GM13977 (cell line): Measurements from ENCODE around the gene FCMR.
"Not testable (repeated sequence)": the region's sequence is repeated elsewhere in the genome, so short reads cannot be mapped to it uniquely, and the experiment has no call there.

Experiments used
- DNase-seq: peaks from one replicate; pipeline ENCODE4 v3.0.0; 2012; ENCODE audit warnings: low spot score
- CTCF ChIP-seq: IDR thresholded peaks from 2 replicates; pipeline ENCODE4 v1.5.1; 2012; ENCODE audit warnings: mild to moderate bottlenecking, control low read depth; ENCODE audit not compliant: insufficient read depth; ENCODE audit errors: extremely low read depth, missing control alignments
- in situ Hi-C: fragments of 300-500 bp; cut with MboI; formaldehyde crosslinking; loops from one replicate; pipeline ENCODE4 v1.12.0; 2022; ENCODE audit warnings: low sequenced_read_pairs, low pct_unique_long_range_greater_than_20kb, mixed read lengths, inconsistent platforms; ENCODE audit not compliant: unreplicated experiment

The FCMR gene

GRCh38 chr1:206925106-206925736 lies 3.5 kb upstream of the FCMR start:
- DNase-seq = peak; percentile 76
- in situ Hi-C loops = no loop called here

GRCh38 chr1:206924592-206925105 lies 2.9 kb upstream of the FCMR start:
- no peak for TF ChIP-seq CTCF
- peak; percentile 43 for DNase-seq
- in situ Hi-C loops = no loop called here

More at GRCh38 chr1:206925106-206925736, 3.5 kb upstream of the FCMR start:
- TF ChIP-seq CTCF = peak; percentile 59

GRCh38 chr1:206923961-206924557 lies 2.3 kb upstream of the FCMR start:
- DNase-seq, in situ Hi-C loops: not testable (repeated sequence)

GRCh38 chr1:206923009-206923960 lies 1.5 kb upstream of the FCMR start:
- TF ChIP-seq CTCF = no peak
- in situ Hi-C loops = no loop called here
- peak; percentile 66 for DNase-seq

- no peak for TF ChIP-seq CTCF
- no peak for DNase-seq
- in situ Hi-C loops = no loop called here
Measured at GRCh38 chr1:206922524-206922923, 783 bp upstream of the FCMR start.

GRCh38 chr1:206918076-206918475 lies 3.7 kb downstream of the FCMR start:
- in situ Hi-C loops = loop anchor here (5.0 kb wide), 1 partner anchor 64 kb away; no protein-coding TSS in a partner anchor
- DNase-seq = no peak
- no peak for TF ChIP-seq CTCF
